CD8-positive, alpha-beta memory T cell (primary cell): ENCODE results near the gene ZNF684. TPM values are rescaled to one million over a fixed set of nuclear protein-coding genes. Genes with fewer than 3 reads are reported as not detected.
"Not testable (repeated sequence)": the region's sequence is repeated elsewhere in the genome, so short reads cannot be mapped to it uniquely, and the experiment has no call there.

Experiments
- CTCF ChIA-PET: fragments of 350-600 bp; sonication (Branson Sonifier 250); formaldehyde crosslinking; loops from one replicate; lab custom pipeline; 2021; ENCODE audit warnings: antibody characterized with exemption; lab: Charles Lee
- POLR2A ChIA-PET: fragments of 350-600 bp; sonication (Branson Sonifier 250); formaldehyde crosslinking; loops from one replicate; lab custom pipeline; 2021; ENCODE audit warnings: antibody characterized with exemption; lab: Charles Lee
- DNase-seq, 5 donors: peaks; one replicate each; pipeline versions ENCODE4 v3.0.0 to v3.0.0-alpha.2; 2020 to 2022; ENCODE audit warnings: mixed read lengths in 1 of 5
- H3K27ac ChIP-seq: one replicate; pipeline ENCODE4 v1.7.0; 2013; ENCODE audit warnings: low read depth, mild to moderate bottlenecking, low read length, moderate library complexity
- H3K27me3 ChIP-seq: 2 replicates; pipeline ENCODE4 v1.7.0; 2013; ENCODE audit warnings: low read length, mild to moderate bottlenecking; ENCODE audit not compliant: insufficient read depth, poor library complexity, severe bottlenecking
- H3K36me3 ChIP-seq: 2 replicates; pipeline ENCODE4 v1.7.0; 2013; ENCODE audit warnings: mild to moderate bottlenecking, low read length, moderate library complexity; ENCODE audit not compliant: insufficient read depth
- H3K4me1 ChIP-seq: 2 replicates; pipeline ENCODE4 v1.7.0; 2013; ENCODE audit warnings: mild to moderate bottlenecking, low read length, moderate library complexity; ENCODE audit not compliant: insufficient read depth
- H3K4me3 ChIP-seq: 2 replicates; pipeline ENCODE4 v1.7.0; 2013; ENCODE audit warnings: mild to moderate bottlenecking, low read length
- H3K9me3 ChIP-seq: 2 replicates; pipeline ENCODE4 v1.7.0; 2013; ENCODE audit warnings: mild to moderate bottlenecking, low read length
- H3K27ac Mint-ChIP-seq, 8 donors: one replicate each; pipeline ENCODE4 v1.8.0; 2020 to 2021; ENCODE audit warnings: mixed read lengths in 8 of 8, mild to moderate bottlenecking in 6 of 8, inconsistent platforms in 3 of 8, moderate library complexity in 3 of 8
- H3K27me3 Mint-ChIP-seq, 2 donors: one replicate each; pipeline ENCODE4 v1.8.0; 2020 to 2021; ENCODE audit warnings: mixed read lengths in 2 of 2, mild to moderate bottlenecking in 1 of 2, moderate library complexity in 1 of 2
- H3K36me3 Mint-ChIP-seq, 3 donors: one replicate each; pipeline ENCODE4 v1.8.0; 2020 to 2021; ENCODE audit warnings: mixed read lengths in 3 of 3, inconsistent platforms in 1 of 3, mild to moderate bottlenecking in 1 of 3
- H3K4me1 Mint-ChIP-seq, 3 donors: one replicate each; pipeline ENCODE4 v1.8.0; 2020 to 2021; ENCODE audit warnings: mixed read lengths in 3 of 3, inconsistent platforms in 1 of 3, mild to moderate bottlenecking in 1 of 3
- H3K4me3 Mint-ChIP-seq, 7 donors: one replicate each; pipeline ENCODE4 v1.8.0; 2020 to 2021; ENCODE audit warnings: mixed read lengths in 7 of 7, mild to moderate bottlenecking in 6 of 7, moderate library complexity in 4 of 7, inconsistent platforms in 2 of 7
- H3K9me3 Mint-ChIP-seq, 5 donors: one replicate each; pipeline ENCODE4 v1.8.0; 2020 to 2022; ENCODE audit warnings: mixed read lengths in 5 of 5, mild to moderate bottlenecking in 3 of 5, moderate library complexity in 2 of 5, inconsistent platforms in 1 of 5
- polyA plus RNA-seq: library from polyadenylated mRNA; unstranded; fragments of 300-500 nt; fragmentation: Illumina TruSeq; gene quantifications from one replicate; pipeline ENCODE4 v1.2.3, GENCODE V29; 2021
- total RNA-seq, 2 experiments: library from RNA; stranded (reverse); gene quantifications; one replicate each; pipeline ENCODE4 v1.2.3, GENCODE V29; 2021

ZNF684 gene
- total RNA-seq (1 to 10 TPM; 4.5 to 4.7 TPM), polyA plus RNA-seq (5.9 TPM)

DNA sequence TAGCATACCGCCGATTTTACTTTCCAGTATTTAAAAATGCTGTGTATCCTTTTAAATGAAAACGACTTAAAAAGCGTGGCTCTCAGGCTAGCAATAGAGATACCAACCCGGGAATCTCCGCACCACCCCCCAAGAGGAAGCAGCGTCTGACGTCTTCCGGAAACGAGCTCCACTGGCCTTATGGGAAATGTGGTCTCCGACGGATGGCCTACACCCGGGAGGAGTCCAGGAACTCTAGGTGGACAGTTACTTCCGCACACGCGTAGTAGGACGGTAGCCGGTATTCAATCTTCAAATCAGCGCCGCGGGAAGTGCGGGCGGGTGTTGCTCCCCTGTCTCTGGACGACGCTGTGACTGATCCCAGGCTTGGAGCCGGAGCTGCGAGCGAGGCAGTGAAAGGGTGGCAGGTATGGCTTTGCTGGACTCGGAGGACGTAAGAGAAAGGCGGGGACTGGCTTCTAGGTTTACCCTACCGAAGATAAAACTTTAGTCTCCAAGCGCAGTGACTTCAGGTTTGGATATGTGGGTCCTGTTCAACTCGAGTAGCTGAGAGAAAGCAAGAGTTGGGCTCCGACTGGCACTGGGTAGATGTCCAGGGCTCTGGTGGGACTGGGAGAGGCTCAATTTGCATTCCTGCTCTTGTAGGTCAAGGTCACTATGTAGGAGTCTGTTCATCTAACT is at the start of gene ZNF684:
TSS of gene ZNF684 (plus strand) at position 257 of the 681 bp plus-strand sequence. CDS start 1,530 bp downstream, outside the sequence.
- Histone ChIP-seq H3K36me3 (no peaks in the 10 kb centered on the region), H3K27me3 (no peaks in the 10 kb centered on the region), H3K4me1 (peaks cover 20% of the 10 kb centered on the region), H3K4me3 (peak within 1 kb of the TSS; percentile 91), H3K9me3 (no peaks in the 10 kb centered on the region), H3K27ac (peak within 1 kb of the TSS; percentile 67)
- Mint-ChIP-seq H3K27me3 (peaks cover 7 to 24% of the 10 kb centered on the region in 2 donors), H3K4me1 (peaks cover 25 to 29% (median 25%) of the 10 kb centered on the region in 3 donors), H3K9me3 (peaks cover 0 to 8% (median 3%) of the 10 kb centered on the region in 5 donors), H3K27ac (peak within 1 kb of the TSS; percentile 77 to 98 (median 96)), H3K4me3 (peak within 1 kb of the TSS; percentile 91 to 99 (median 98)), H3K36me3 (peaks cover 3 to 15% (median 8%) of the 10 kb centered on the region in 3 donors)
- ChIA-PET POLR2A (interaction anchor here (0.5 to 1.0 kb wide), 6 partner anchors 23 to 331 kb away, joined by 3 to 6 read pairs (median 4); partner anchors contain the start of genes CITED4, EXO5 and ZFP69B), CTCF (interaction anchor here (1.0 to 1.2 kb wide), 2 partner anchors 15 to 272 kb away, joined by 3 to 4 read pairs; no protein-coding TSS in a partner anchor)
- DNase-seq = peak; percentile 71 to 86 (median 83)

DNA sequence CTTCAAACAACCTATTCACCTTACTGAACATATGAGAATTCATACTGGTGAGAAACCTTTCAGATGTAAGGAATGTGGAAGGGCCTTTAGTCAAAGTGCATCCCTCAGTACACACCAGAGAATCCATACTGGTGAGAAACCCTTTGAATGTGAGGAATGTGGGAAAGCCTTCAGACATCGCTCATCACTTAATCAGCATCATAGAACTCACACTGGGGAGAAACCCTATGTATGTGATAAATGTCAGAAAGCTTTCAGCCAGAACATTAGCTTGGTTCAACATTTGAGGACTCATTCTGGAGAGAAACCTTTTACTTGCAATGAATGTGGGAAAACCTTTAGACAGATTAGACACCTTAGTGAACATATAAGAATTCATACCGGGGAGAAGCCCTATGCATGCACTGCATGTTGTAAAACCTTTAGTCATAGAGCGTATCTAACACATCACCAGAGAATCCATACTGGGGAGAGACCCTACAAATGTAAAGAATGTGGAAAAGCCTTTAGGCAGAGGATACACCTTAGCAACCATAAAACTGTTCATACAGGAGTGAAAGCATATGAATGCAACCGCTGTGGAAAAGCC is 36.0 kb upstream of the ZNF684 start:
- Histone ChIP-seq H3K4me1 (no peaks in the 10 kb centered on the region), H3K4me3 (no peak overlapping the region), H3K27ac (no peak overlapping the region), H3K27me3 (no peaks in the 10 kb centered on the region), H3K9me3 (peaks cover 33% of the 10 kb centered on the region), H3K36me3 (peaks cover 20% of the 10 kb centered on the region)
- POLR2A ChIA-PET = no interaction called here
- DNase-seq = no peak
- peaks cover 0 to 2% of the 10 kb centered on the region in 2 donors for H3K27me3 Mint-ChIP-seq
- H3K36me3 Mint-ChIP-seq = peaks cover 50 to 78% (median 75%) of the 10 kb centered on the region in 3 donors
- CTCF ChIA-PET = no interaction called here
- H3K27ac Mint-ChIP-seq = peak overlapping the region in 1 of 8 donors; percentile 15
- H3K4me1 Mint-ChIP-seq = no peaks in the 10 kb centered on the region
- H3K9me3 Mint-ChIP-seq = peaks cover 54 to 80% (median 75%) of the 10 kb centered on the region in 5 donors
- H3K4me3 Mint-ChIP-seq = no peak overlapping the region

DNA sequence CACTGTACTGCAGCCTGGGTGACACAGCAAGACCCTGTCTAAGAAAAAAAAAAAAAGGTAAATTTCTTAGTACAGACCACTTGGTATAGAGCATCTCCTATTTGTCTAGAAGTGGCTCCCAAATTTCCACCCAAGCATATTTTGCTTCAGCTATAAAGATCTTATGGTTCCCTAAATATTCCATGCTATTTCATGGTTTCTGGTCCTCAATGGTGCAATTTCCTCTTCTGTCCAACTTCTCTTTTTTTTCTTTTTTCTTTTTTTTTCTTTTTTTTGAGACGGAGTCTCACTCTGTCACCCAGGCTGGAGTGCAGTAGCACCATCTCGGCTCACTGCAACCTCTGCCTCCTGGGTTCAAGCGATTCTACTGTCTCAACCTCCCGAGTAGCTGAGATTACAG is 28.8 kb upstream of the ZNF684 start:
- CTCF ChIA-PET, H3K36me3 ChIP-seq, POLR2A ChIA-PET, H3K27me3 Mint-ChIP-seq, H3K4me1 Mint-ChIP-seq, H3K4me3 Mint-ChIP-seq, DNase-seq, H3K4me1 ChIP-seq, H3K27ac Mint-ChIP-seq, H3K4me3 ChIP-seq, H3K27me3 ChIP-seq, H3K27ac ChIP-seq: not testable (repeated sequence)
- peaks cover 15% of the 10 kb centered on the region for H3K9me3 ChIP-seq
- H3K9me3 Mint-ChIP-seq = peaks cover 20 to 69% (median 59%) of the 10 kb centered on the region in 5 donors
- H3K36me3 Mint-ChIP-seq = peaks cover 30 to 62% (median 49%) of the 10 kb centered on the region in 3 donors

DNA sequence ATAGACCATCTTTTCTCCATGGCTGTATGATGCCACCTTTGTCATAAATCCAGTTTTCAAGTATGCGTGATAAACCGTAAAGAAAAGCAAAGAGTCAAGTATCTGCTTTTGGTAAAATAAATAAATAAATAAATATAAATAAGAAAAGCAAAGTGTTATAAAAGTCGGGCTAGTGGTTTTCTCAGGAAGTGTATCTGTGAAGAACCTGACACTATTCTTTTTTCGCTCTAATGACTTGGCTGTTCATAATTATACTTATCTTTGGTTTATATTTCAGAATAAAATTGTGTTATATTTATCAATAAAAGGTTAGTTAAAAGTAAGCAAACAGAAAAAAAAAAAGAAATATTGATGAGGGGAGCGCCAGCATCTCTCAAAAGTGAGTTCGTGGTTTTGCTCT is 23.5 kb upstream of the ZNF684 start:
- Mint-ChIP-seq H3K4me1 (peaks cover 15 to 26% (median 24%) of the 10 kb centered on the region in 3 donors), H3K27me3 (peaks cover 0 to 1% of the 10 kb centered on the region in 2 donors)
- POLR2A ChIA-PET = interaction anchor here (1.4 to 1.8 kb wide), 3 partner anchors 23 to 58 kb away, joined by 3 to 4 read pairs (median 4); partner anchors contain the start of genes ZFP69B and ZNF684

DNA sequence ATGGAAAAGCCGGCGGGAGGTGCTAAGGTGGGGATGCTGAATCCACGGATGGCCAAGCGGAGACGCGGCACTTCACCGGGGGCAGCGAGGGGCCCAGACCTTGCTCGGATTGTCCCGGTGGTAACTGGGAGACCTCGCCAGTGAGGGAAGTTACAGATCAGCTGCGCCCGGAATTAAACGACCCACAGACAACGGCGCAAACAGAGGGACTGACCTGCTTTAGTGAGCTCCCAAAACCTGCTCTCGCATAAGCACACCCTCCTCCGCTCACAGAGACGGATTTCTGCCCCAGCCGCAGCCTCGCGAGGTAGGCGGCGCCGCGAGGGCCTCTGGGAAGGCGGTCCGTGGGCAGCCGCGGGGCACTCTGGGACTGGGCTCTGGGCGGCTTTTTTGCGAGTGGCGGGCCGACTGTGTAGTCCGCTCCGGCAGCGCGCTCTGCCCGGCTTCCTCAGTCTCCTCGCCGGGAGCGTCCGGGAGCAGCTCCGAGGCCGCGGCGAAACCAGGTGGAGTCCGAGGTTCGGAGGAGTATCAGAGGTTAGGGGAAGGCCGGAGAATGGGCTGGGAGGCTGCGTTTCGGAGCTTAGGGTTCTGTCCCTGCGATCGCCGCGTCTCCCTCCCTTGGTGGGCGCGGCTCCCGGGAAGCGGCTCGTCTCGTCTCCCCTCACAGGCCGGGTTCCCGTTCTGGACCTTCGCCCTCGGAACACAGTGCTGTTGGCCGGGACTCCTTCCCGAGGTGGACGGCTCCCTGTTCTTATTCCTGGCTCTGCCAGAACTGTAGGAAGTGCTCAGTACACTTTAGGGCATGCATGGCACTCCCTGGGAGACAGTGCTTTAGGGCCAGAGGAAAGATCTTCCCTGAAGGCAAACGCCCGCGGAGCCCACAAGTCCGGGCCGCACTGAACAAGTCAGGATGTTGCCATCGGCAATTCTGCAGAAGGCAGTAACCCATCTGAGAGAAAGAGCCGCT is 22.8 kb upstream of the ZNF684 start, which contains the start of gene EXO5:
TSS of gene EXO5 (plus strand) at position 393 of the 967 bp plus-strand sequence. CDS start 5,778 bp downstream, outside the sequence.
- H3K27me3 Mint-ChIP-seq = peaks cover 0 to 1% of the 10 kb centered on the region in 2 donors
- ChIA-PET POLR2A (interaction anchor here (1.4 to 1.8 kb wide), 3 partner anchors 23 to 58 kb away, joined by 3 to 4 read pairs (median 4); partner anchors contain the start of genes ZFP69B and ZNF684), CTCF (interaction anchor here (0.7 to 0.8 kb wide), 2 partner anchors 347 to 378 kb away, joined by 3 read pairs; partner anchors contain the start of gene RLF)
- peak within 1 kb of the TSS; percentile 88 to 94 (median 90) for H3K4me3 Mint-ChIP-seq
- peak; percentile 67 to 82 (median 70) for DNase-seq
- peaks cover 15 to 26% (median 24%) of the 10 kb centered on the region in 3 donors for H3K4me1 Mint-ChIP-seq
- Histone ChIP-seq H3K4me1 (peaks cover 10% of the 10 kb centered on the region), H3K27ac (peak within 1 kb of the TSS; percentile 60), H3K4me3 (peak within 1 kb of the TSS; percentile 87), H3K36me3 (peaks cover 2% of the 10 kb centered on the region), H3K27me3 (no peaks in the 10 kb centered on the region), H3K9me3 (peaks cover 5% of the 10 kb centered on the region)
- peaks cover 12 to 35% (median 22%) of the 10 kb centered on the region in 5 donors for H3K9me3 Mint-ChIP-seq
- H3K27ac Mint-ChIP-seq = peak within 1 kb of the TSS; percentile 63 to 96 (median 86)
- H3K36me3 Mint-ChIP-seq = peaks cover 14 to 38% (median 32%) of the 10 kb centered on the region in 3 donors

More for the DNA sequence above, 23.5 kb upstream of the ZNF684 start:
- Histone ChIP-seq H3K4me3 (peak overlapping the region; percentile 87), H3K27ac (peak overlapping the region; percentile 60), H3K4me1 (peaks cover 10% of the 10 kb centered on the region), H3K27me3 (no peaks in the 10 kb centered on the region), H3K9me3 (peaks cover 7% of the 10 kb centered on the region), H3K36me3 (peaks cover 4% of the 10 kb centered on the region)
- Mint-ChIP-seq H3K36me3 (peaks cover 16 to 38% (median 34%) of the 10 kb centered on the region in 3 donors), H3K4me3 (peak overlapping the region; percentile 88 to 94 (median 90)), H3K9me3 (peaks cover 14 to 38% (median 28%) of the 10 kb centered on the region in 5 donors), H3K27ac (peak overlapping the region; percentile 63 to 96 (median 86))
- CTCF ChIA-PET = interaction anchor here (0.7 to 0.8 kb wide), 2 partner anchors 346 to 377 kb away, joined by 3 read pairs; partner anchors contain the start of gene RLF
- DNase-seq = no peak

DNA sequence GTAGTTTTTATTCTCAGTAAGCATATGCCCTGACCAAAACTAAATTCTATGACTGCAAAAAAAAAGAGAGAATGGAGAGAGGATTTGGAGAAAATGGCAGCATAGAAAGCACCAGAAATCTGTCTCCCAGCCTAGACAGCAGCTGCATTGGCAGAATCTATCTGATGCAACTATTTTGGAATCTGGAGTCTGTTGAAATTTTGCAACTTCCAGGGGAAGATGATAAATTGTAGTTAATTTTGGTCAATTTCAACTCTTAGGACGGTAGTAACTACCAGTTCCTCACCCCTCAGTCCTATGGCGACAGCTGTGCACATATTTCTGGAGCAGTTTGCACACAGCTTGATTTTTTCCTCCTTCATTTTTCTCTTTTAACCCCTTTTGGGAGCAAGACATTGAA is 11.9 kb upstream of the ZNF684 start:
- CTCF ChIA-PET = no interaction called here
- no peak overlapping the region for H3K4me3 ChIP-seq
- peaks cover 12% of the 10 kb centered on the region for H3K9me3 ChIP-seq
- H3K36me3 ChIP-seq = no peaks in the 10 kb centered on the region
- no peak for DNase-seq
- H3K27me3 ChIP-seq = no peaks in the 10 kb centered on the region
- Mint-ChIP-seq H3K9me3 (peaks cover 34 to 55% (median 51%) of the 10 kb centered on the region in 5 donors), H3K4me3 (no peak overlapping the region), H3K27ac (peak overlapping the region in 1 of 8 donors; percentile 21), H3K27me3 (peaks cover 8 to 12% of the 10 kb centered on the region in 2 donors), H3K4me1 (no peaks in the 10 kb centered on the region), H3K36me3 (peaks cover 6 to 37% (median 11%) of the 10 kb centered on the region in 3 donors)
- H3K4me1 ChIP-seq = no peaks in the 10 kb centered on the region
- H3K27ac ChIP-seq = no peak overlapping the region
- POLR2A ChIA-PET = no interaction called here
